Ascending aorta (tissue), 2 donors: ENCODE measurements around the gene CARD19. TPM values are rescaled to one million over a fixed set of nuclear protein-coding genes. Genes with fewer than 3 reads are reported as not detected.
A peak's percentile ranks its signal among the peaks of the same experiment; 100 is the strongest.

Source experiments
- DNase-seq, 2 donors: peaks; one replicate each; pipeline ENCODE4 v3.0.0-alpha.2; 2019; ENCODE audit warnings: low spot score in 2 of 2
- H3K27ac ChIP-seq, 2 donors: fragments of 200-600 bp; sonication (generic); one replicate each; pipeline ENCODE4 v1.5.1; 2016 to 2017; ENCODE audit warnings: mild to moderate bottlenecking in 1 of 2
- H3K27me3 ChIP-seq: fragments of 200-600 bp; sonication (generic); one replicate; pipeline ENCODE4 v1.5.1; 2017
- H3K36me3 ChIP-seq, 2 donors: fragments of 200-600 bp; sonication (generic); one replicate each; pipeline ENCODE4 v1.5.1; 2016
- H3K4me1 ChIP-seq, 2 donors: fragments of 200-600 bp; sonication (generic); one replicate each; pipeline ENCODE4 v1.5.1; 2016 to 2017; ENCODE audit warnings: mild to moderate bottlenecking in 1 of 2
- H3K4me3 ChIP-seq, 2 donors: fragments of 200-600 bp; sonication (generic); one replicate each; pipeline ENCODE4 v1.5.1; 2016 to 2017; ENCODE audit warnings: mild to moderate bottlenecking in 1 of 2
- H3K9me3 ChIP-seq, 2 donors: fragments of 200-600 bp; sonication (generic); one replicate each; pipeline ENCODE4 v1.5.1; 2016
- intact Hi-C: fragments of 100-400 bp; cut with DNase I; formaldehyde crosslinking; loops from one replicate; pipeline ENCODE4 v1.15.1; 2023
- total RNA-seq: library from RNA; depleted of rRNA; stranded (reverse); fragments of >200 nt; gene quantifications from one replicate; pipeline ENCODE4 v1.1.0, GENCODE V29; 2016
- TF ChIP-seq, protein P1 (sequence below), 3 experiments: fragments of 200-600 bp in 2 of 3; fragments of 450-650 bp in 1 of 3; sonication (generic) in 2 of 3; IDR thresholded peaks; one replicate each; pipeline ENCODE4 v1.5.1; 2016 to 2019; ENCODE audit warnings: antibody characterized with exemption in 3 of 3, mild to moderate bottlenecking in 1 of 3, moderate library complexity in 1 of 3

CARD19 gene
- total RNA-seq, 1 donor from 2014 or later = 212 TPM

DNA sequence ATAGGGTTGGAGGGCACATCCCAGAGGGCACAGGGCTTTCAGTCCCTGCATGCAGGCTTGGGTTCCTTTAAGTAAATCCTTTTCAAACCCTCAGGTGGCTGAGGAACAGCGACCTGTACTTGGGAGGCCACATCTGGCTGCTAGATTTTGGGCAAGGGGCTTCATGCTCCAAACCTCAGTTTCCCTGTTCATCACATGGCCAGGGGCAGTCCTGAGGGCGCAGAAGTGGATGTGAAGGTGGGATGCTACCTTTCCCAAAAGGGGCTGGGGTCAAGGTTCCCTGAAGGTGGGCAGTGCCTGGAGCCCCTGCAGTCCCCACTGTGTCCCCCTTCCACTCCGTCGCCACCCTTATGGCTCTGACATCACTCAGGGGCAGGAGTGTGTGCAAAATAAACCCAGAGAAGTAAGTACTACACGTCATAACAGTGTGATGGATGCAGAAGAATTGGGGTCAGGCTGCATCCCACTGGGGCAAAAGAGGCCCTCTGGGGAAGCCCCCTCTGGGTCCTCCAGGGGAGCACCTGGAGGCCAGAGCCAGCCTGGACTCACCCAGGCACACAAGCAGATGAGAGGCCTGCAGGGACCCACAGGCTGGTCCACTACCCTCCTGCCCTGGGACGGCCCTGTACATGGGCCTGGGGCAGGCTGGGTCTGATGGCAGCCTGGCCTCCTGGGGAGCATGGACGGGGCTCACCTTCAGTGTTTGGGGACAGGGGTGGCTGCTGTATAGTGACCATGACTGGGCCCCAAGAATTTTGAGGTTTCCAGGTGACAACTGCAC is 1.9 kb upstream of the CARD19 start:
- Histone ChIP-seq H3K4me3 (no peak overlapping the region), H3K36me3 (no peaks in the 10 kb centered on the region), H3K9me3 (peaks cover 0 to 19% of the 10 kb centered on the region in 2 donors), H3K4me1 (peaks cover 15 to 25% of the 10 kb centered on the region in 2 donors), H3K27ac (peak overlapping the region; percentile 88 to 97), H3K27me3 (no peaks in the 10 kb centered on the region)
- TF ChIP-seq, protein P1, sequence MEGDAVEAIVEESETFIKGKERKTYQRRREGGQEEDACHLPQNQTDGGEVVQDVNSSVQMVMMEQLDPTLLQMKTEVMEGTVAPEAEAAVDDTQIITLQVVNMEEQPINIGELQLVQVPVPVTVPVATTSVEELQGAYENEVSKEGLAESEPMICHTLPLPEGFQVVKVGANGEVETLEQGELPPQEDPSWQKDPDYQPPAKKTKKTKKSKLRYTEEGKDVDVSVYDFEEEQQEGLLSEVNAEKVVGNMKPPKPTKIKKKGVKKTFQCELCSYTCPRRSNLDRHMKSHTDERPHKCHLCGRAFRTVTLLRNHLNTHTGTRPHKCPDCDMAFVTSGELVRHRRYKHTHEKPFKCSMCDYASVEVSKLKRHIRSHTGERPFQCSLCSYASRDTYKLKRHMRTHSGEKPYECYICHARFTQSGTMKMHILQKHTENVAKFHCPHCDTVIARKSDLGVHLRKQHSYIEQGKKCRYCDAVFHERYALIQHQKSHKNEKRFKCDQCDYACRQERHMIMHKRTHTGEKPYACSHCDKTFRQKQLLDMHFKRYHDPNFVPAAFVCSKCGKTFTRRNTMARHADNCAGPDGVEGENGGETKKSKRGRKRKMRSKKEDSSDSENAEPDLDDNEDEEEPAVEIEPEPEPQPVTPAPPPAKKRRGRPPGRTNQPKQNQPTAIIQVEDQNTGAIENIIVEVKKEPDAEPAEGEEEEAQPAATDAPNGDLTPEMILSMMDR (IDR thresholded peaks at IDR 0.05) = no peak
- intact Hi-C loops = loop anchor here (10.0 kb wide), 1 partner anchor 979 kb away; the partner anchor contains the start of gene SPTLC1
- peak in 1 of 2 donors; percentile 63 for DNase-seq

DNA sequence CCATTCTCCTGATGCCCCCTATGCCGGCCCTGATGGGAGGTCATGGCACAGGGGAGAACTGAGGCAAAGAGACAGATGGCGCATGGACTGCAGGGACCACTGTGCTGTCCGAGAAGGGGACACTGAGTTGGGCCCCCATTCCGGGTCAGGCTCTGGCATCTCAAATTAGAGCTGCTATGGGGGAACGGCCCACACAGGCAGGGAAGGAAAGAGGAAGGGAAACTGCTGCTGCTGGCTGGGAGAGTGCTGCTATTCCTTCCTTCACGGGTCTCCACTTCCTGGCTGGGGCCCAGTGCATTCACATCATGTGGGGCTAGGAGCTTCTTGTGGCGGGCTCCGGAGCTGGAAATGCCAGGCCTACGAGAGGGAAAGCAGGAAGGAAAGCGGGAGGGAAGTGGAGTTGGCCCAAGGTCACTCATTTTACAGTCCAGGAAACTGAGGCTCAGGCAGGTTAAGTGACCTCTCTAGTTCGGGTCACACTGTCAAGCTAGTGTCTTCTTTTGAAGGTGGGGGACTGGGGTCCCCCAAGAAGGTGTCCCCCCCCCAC is 1.3 kb upstream of the CARD19 start:
- intact Hi-C loops = loop anchor here (1.0 to 10.0 kb wide), 6 partner anchors 36 to 980 kb away; partner anchors contain the start of genes FAM120A, FAM120AOS, NINJ1 and SPTLC1
- Histone ChIP-seq H3K36me3 (no peaks in the 10 kb centered on the region), H3K27ac (peak overlapping the region; percentile 88 to 97), H3K4me1 (peaks cover 22 to 31% of the 10 kb centered on the region in 2 donors), H3K27me3 (no peaks in the 10 kb centered on the region), H3K9me3 (peaks cover 0 to 19% of the 10 kb centered on the region in 2 donors), H3K4me3 (peak overlapping the region; percentile 56)
- TF ChIP-seq, protein P1 (IDR thresholded peaks at IDR 0.05) = no peak
- DNase-seq = peak; percentile 47 to 79

DNA sequence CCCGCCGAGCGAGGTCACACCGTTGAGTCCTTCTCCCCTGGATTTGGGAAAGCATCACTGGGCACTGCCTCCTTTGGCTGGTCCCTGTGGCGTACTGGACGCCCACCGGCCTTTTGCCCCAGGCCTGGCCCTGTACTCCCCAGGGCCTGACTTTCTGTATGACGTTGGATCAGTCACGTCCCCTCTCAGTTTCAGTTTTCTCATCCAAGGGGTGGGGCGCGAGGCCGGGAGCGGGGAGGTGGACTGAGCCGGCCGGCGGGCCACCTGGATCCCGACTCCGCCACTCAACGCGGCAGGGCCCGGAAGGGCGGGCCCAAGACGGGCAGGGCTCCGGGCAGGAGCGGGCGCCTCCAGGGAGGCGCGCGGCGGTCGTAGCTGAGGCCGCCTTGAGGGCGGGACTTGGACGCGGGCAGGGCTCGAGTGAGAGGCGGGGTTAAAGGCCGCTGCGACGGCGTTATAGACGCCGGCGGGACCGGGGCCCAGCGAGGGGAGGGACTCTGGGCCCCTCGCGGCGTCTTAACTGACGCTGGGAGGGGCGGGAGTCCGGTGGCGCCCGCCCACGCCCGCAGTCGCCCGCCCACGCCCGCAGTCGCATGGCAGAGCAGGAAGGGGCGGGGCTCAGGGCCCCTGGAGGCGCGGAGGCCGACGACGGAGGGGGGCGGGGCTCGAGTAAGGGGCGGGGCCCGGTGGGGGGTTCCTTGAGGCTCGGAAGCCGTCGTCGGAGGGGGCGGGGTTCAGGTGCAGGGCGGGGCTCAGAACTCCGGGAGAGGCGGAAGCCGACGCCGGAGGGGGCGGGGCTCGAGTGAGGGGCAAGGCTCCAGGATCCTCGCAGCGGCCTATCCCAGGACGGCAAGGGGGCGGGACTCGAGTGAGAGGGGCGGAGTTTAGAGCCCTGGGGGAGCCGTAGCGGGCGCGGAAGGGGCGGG is 549 bp upstream of the CARD19 start:
- Histone ChIP-seq H3K4me3 (peak overlapping the region; percentile 56 to 81), H3K27ac (peak overlapping the region; percentile 88 to 97), H3K4me1 (peaks cover 22 to 37% of the 10 kb centered on the region in 2 donors), H3K27me3 (no peaks in the 10 kb centered on the region), H3K9me3 (peaks cover 0 to 17% of the 10 kb centered on the region in 2 donors), H3K36me3 (no peaks in the 10 kb centered on the region)
- TF ChIP-seq, protein P1 (IDR thresholded peaks at IDR 0.05) = peak in 1 of 3 experiments; percentile 4
- intact Hi-C loops = loop anchor here (1.0 to 10.0 kb wide), 8 partner anchors 37 to 981 kb away; partner anchors contain the start of genes BICD2, FAM120A, FAM120AOS and NINJ1
- DNase-seq = peak; percentile 98 to 100

DNA sequence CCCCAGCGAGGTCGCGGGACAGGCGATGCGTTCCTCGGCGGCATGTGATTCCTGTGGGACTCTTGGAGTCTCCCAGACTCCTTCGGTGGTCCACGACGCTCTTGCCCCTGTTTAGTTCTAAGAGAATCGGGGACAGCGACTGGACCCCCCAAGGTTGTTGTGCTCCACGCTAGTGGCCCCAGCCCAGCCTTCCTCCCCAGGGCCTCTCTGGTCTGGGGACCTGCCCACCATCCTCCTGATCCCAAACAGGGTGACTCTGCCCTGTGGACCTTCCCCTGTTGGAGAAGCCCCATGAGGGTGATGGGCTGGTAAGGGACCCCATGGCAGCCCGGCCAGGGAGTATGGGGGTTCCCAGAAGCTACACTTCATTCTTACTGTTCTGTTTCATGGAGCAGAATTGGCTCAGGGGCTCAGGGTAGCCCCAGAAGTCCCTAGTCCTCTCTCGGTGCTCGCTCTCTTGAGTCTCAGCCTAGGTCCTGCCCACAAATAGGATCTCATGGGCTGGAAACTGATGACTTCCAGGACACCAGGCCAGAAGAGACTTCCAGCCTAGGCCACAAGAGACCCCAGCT is 880 bp downstream of the CARD19 start:
- intact Hi-C loops = loop anchor here (1.0 to 10.0 kb wide), 6 partner anchors 45 to 982 kb away; partner anchors contain the start of genes BICD2, FAM120A, FAM120AOS and SPTLC1
- peaks cover 22 to 37% of the 10 kb centered on the region in 2 donors for H3K4me1 ChIP-seq
- no peak for DNase-seq

More for the DNA sequence above, 880 bp downstream of the CARD19 start:
- Histone ChIP-seq H3K4me3 (peak overlapping the region; percentile 81 to 96), H3K9me3 (peaks cover 0 to 4% of the 10 kb centered on the region in 2 donors), H3K27me3 (no peaks in the 10 kb centered on the region), H3K27ac (peak overlapping the region; percentile 96 to 97), H3K36me3 (no peaks in the 10 kb centered on the region)
- TF ChIP-seq, protein P1 (IDR thresholded peaks at IDR 0.05) = no peak
